ENCODE data around the gene TMEM117.
"Not testable (repeated sequence)": the region's sequence is repeated elsewhere in the genome, so short reads cannot be mapped to it uniquely, and the experiment has no call there.

Gene TMEM117

DNA sequence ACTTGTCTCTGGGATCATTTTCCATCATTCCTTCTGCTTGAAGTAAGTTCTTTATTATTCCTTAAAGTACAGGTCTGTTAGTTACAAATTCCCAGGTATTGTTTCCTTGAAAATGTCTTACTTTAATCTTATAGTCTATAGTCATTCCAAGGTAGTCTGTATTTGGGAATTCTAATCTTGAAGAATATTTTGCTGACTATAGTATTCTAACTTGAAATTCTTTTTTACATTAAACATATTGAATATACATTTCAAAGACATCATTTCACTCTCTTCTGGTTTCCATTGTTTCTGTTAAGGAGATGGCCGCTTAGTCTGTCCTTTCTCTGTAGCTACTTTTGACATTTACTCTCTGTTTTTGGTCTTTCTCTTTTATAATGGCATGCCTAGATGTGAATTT is 399.8 kb downstream of the TMEM117 start:
- DNase-seq: no peak

DNA sequence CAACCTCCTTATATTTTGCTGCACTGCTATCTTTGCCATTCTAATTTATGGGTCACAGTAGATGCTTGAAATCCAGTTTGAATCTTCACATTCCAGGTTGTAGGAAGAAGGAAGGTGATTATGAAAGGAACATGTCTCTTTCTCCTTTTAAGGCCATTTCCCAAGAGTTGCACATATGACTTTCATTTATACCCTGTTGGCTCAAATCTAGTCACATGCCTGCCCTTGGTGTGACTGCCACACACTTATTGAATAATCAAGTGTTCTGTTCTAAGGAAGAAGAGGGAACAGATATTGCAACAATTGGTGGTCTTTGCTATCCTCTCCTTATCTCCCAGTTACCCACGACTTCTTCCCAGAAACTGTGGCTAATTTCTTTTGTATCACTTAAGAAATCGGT is 404.3 kb downstream of the TMEM117 start:
- DNase-seq: no peak

GRCh38 chr12:44245932-44246331 is 410.1 kb downstream of the TMEM117 start:
- no peak for DNase-seq

DNA sequence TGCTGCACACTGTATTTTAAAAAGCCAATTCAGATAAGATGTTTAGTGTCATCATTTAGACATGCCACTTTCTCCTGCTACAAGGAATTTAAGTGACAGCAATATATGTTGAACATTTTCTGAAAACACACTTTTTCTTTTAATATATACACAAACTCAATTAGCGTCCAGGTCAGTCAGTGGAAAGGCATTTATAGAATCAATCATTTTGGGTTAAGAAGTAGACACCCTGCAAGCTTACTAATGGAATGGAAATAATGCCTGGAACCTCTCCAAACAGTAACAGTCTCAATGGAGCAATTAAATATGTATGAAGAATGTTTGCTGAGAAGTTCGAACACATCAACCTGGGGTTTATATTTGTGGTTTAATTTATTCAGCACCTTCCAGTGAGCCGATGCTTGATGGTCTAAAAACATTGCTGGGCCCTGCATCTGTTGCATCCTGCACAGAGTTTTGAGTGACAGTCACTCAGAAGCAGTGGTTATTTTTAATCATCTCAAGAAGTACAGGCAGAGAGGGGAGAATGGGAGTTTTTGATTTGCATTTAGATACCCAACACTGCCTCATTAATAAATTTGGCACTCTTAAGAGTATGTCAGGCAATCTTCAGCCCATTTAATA is 410.7 kb downstream of the TMEM117 start:
- no peak for DNase-seq

- no peak for DNase-seq
These were observed 411.7 kb downstream of the TMEM117 start for GRCh38 chr12:44247588-44247987.

DNA sequence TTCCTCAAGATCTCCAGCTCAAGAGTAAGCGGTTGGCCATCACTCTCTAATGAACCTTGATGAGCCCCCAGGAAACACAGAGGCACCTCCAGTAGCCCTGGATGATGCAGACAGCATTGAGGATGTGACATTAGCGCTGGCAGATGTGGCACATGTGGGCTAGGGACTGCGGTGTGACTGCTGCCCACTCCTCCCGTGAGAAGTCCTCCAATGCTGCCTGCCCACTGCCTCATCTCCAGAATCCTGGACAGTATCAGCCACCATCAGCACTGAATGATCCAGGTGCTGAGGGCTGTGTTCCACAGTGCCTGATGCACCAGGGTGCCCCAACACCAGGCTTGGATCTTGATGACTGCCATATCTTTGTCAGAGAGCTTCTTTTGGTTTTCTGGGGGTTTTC is 412.6 kb downstream of the TMEM117 start:
- no peak for DNase-seq

DNA sequence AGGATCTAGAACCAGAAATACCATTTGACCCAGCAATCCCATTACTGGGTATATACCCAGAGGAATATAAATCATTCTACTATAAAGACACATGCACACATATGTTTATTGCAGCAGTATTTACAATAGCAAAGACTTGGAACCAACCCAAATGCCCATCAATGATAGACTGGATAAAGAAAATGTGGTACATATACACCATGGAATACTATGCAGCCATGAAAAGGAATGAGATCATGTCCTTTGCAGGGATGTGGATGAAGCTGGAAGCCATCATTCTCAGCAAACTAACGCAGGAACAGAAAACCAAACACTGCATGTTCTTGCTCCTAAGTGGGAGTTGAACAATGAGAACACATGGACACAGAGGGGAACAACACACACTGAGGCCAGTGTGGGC is 414.6 kb downstream of the TMEM117 start:
- not testable (repeated sequence) for DNase-seq

- DNase-seq: no peak
These were observed 417.5 kb downstream of the TMEM117 start for GRCh38 chr12:44253338-44253856.

DNA sequence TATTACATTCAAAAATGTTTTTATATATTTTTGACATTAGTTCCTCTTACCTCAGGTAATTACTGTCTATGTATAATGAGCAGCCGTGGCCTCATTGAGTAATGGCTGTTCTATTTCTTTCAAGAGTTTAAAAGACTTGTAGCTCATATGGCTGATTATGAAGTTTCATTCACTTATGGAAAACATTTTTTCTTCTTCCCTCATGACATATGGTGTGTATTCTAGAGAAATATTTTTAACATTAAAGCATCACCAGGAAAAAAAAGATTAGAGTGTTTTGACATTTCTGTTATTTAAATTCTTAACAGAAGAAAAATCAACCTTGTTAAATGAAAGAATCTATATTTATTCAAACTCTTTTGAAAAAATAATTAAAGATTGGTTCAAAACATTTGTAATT is 422.4 kb downstream of the TMEM117 start:
- DNase-seq: no peak

GRCh38 chr12:44259890-44260289 is 424.0 kb downstream of the TMEM117 start:
- no peak for DNase-seq

- DNase-seq: no peak
These were observed 424.7 kb downstream of the TMEM117 start for GRCh38 chr12:44260581-44260980.

- DNase-seq: no peak
These were observed 449.6 kb downstream of the TMEM117 start for GRCh38 chr12:44285321-44285960.

- no peak for DNase-seq
These were observed 450.5 kb downstream of the TMEM117 start for GRCh38 chr12:44286336-44286735.

DNA sequence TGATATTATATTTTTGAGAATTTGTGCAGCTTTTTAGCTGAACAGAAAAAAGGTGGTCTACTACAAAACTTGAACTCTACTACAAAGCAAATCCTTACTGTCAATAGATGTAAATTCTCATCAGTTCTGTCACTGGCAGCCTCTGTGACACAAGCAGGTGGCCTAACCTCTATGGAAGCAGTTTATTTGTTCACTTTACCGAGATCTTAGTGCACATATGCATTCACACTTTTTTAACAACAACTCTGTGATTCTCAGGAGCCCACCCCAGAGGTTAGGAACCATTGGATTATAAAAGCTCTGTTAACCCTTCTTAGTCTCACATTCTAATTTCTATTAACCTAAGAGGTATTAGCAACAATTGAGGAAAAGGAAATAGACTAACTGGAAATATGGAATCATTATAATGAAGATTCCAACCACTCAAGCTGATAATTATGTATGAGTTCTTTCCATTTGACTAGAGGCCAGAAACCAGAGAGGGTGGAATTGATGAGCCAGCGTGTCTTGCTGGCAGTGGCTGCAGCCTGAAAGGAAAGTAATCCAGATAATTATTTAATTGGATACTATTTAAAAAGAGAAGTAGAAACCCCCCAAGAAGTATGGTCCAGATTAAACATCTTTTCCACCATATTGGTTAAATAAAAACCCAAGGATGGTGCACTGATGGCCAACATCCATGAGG is 451.1 kb downstream of the TMEM117 start:
- DNase-seq: no peak

DNA sequence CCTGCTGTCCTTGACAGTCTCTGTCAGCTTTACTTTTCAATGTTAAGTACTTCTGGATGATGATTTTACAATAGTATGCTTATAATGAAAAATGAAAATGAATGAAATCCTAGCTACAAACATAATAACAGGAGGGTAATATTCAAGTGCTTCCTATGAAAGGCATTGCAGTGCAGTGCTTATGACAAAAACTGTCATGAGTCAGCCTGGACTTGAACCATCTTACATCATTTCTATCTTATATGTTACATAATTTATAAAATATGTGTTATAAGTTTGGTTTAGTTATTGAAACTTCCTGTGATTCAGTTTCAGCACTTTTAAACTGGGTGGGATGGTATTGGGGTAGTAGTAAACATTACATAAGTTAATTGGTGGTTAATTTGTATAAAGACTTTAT is 451.7 kb downstream of the TMEM117 start:
- DNase-seq: no peak

GRCh38 chr12:44294649-44295048 is 458.8 kb downstream of the TMEM117 start:
- no peak for DNase-seq

DNA sequence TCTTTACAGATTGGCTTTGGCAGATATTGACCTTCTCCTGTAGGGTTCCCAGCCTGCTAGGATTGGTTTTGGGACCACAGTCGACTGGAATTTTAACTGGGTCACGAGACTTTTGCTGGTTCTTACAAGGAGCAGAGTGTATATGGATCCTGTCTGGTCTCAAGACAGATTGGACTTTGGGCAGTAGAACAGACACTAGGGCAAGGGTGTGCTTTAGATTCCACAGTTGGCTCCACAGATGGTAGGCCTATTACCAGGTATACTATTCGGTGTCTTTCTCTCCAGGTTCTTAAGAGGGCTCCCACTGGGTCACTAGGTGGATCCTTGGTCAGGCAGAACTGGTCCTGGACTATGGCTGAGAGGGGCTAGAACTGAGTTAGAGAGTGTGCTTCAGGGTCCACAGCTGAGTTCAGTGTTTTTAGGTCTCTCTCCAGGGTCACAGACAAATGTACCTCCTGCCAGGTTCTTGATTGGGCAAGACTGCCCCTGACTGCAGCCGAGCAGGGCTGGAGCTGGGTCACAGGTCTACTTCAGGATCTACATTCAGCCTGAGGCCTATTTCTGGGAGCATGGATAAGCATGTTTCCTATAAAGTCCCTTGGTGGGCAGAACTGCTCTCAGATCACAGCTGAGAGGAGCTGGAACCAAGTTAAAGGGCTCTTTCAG is 460.2 kb downstream of the TMEM117 start:
- DNase-seq: no peak

DNA sequence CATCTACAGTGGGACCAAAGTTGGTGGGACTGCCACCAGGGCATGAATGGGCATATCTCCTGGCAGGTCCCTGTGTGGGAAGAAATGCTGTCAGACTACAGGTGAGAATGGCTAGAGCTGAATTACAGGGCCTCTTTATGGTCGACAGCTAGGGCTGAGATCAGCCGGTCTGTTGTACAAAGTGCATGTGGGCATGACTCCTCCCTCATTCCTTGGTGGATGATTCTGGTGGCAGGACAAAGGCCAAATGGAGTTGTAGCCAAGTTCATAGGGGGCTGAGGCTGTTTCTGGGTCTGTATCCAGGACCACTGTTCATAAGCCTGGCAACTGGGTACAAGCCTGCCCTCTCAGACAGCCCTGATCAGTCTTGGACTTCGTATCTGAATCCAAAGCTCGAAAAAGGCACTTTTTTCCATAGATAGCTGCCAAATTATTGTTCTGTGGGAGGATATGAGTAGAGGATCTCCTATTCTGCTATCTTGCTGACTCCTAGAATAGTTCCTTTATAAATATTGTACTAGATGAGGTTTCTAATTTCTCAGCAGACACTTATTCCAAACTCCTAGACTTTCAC is 460.8 kb downstream of the TMEM117 start:
- DNase-seq: no peak

DNA sequence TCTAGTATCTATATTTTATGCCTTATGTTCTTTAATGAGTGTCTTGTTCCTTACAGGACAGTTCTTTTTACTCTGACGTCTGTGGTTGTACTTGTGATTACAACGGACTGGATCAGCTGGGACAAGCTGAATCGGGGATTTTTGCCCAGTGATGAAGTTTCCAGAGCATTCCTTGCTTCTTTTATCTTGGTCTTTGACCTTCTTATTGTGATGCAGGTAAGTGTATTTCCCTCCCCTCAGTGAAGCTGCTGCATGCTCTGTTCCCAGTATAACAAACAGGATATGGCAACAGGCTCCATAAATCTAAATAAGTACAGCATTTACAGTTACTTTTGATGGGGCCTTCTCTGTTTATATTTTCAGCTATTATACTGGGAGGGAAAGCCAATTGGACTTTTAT is 463.6 kb downstream of the TMEM117 start:
- no peak for DNase-seq

DNA sequence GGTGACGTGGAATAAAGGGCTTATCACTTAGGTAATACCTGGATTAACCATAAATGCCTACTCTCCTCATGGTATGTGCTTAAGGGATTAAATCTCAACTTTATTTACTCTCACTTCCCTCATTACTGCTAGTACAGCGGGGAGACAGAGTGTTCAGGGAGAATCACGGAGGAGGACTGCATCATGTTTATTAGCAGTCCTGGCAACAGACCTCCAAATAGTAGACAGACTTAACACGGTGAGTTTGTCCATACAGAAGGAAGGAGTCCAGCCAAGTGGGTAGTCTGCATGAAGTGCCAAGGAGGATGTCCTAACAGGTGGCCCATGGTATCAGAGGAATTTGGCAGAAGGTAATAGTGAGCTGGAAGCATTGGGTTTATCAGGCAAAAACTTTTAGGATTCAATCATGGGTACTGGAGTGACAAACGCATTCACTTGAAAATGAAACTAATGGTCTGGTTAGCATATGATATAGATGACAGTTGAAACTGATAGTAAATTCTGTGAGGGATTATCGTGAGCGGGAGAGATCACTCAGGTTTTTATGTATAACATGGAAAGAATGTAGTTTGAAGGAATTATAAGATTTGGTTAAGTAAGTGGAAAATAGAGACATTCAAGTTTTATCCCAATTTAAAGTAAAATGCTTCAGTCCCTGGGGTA is 471.8 kb downstream of the TMEM117 start:
- DNase-seq: no peak

GRCh38 chr12:44313188-44313587 is 477.3 kb downstream of the TMEM117 start:
- no peak for DNase-seq

- DNase-seq: no peak
These were observed 478.2 kb downstream of the TMEM117 start for GRCh38 chr12:44314007-44314500.
